NCI-H82 (cell line): Measurements from ENCODE around the gene FOXI1.

Experiments
- DNase-seq: peaks from one replicate; lab custom pipeline; 2025; lab: John Stamatoyannopoulos, UW

The FOXI1 gene

DNA sequence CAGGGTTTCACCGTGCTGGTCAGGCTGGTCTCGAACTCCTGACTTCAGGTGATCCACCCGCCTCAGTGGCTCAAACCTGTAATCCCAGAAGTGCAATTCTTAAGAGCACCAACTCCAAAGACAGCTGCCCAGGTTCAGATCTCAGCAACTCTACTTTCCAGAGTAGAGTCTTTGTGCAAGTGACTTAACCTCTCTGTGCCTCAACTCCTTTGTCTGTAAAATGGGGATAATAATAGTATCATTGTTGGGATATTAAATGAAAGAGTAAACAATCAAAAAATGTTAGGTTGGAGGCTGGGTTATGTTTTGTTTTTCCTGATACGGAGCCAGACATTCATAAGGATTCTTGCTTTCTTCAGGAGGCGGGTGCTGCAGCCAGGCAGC, 45.0 kb downstream of the FOXI1 start:
- DNase-seq: no peak

DNA sequence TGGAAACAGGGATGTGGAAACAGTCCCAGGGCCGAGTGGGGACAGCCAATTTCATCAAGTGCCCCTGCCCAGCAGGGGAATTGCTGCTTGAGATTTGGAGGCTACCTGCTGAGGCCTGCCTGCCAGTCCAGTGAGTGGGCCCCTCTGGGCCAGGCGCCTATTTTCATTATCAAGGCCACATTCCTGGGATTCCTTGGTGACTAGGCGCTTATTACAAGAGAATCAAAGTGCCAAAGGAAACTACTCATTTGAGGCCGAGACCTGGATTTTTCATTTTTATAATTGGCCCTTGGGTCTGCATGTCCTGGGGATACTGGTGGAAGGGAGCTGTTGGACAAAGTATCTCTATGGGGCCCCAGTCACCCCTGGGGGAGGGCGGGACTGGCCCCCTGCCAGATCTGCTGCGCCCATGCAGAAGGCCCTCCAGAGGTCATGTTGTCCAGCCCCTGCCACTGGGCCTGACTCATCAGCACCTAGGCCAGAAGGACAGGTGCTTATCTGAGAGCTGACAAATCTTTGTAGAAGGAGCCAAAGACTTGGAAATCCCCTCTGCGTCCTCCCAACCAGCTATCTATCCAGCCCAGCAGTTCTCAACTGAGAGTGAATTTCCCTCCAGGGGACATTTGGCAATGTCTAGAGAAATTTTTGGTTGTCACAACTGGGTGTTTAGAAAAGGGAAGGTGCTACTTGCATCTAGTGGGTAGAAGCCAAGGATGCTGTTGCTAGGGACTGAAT, 45.6 kb downstream of the FOXI1 start:
- no peak for DNase-seq

DNA sequence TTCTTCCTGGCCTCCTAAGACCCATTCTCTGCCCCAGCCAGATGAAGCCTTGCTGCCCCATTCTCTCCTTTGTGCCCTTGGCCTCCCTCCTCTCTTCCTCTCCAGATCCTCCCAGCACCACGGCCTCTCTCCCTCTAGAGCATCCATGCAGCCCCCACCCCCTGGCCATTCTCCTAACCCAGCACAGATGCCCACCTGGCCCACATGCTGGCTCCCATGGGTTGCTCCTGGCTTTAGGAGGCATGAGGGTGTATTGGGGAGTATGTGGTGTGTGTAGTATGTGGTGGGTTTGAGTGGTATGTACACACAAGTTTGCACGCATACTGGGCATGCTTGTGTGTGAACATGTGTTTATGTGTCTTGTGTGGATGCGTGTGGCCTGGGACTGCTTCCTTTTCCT, 47.1 kb downstream of the FOXI1 start:
- no peak for DNase-seq

DNA sequence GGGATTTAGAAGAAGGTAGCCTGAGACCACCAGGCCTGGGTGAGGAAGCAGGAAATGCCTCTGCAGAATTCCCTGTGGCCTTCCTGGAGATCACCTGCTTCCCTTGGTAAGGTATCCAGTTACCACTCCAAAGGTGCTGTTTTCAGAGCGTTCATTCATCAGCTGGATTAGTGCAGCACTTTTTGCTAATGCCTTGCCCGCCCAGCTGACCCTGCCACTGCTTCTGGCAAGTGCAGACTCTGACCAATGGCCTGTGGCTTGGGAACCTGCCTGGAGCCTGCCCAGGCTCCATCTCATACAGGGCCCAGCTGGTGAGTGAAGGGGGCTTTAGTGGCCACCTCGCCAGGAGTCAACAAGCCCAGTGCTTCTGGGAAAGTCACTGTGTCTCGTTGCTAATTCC, 48.6 kb downstream of the FOXI1 start:
- DNase-seq: peak; percentile 54

DNA sequence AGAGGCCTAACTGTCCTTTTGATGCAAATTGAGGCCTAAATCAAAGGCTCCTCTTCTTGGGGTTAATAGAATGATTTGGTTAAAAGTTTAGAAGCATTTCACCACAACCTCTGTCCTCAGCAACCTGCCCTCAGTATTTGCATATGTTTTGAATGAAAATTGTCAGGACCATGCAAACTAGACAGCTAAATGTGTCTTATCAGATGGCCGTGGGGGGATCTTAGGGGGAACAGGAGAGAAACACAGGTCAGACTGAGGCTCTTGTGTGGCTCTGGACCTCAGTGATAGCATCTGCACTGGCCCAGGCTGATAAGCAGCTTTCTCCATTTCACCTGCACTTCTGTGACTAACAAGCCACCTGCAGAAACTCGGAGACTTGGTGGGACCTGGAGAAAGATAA, 49.0 kb downstream of the FOXI1 start:
- no peak for DNase-seq

DNA sequence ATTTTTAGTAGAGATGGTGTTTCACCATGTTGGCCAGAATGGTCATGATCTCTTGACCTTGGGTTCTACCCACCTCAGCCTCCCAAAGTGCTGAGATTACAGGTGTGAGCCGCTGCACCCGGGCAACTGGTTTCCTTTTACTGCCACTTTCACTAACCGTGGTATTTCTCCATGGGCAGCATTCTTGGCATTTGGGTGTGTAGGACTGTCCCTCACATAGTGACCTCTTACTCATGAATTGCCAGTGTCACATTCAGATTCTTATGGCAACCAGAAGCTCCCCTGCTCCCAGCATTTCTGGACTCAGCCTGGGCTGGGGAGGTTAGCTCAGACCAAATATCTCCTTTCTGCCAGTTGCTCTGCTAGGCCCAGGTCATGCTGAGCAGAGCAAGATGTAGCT, 50.1 kb downstream of the FOXI1 start:
- no peak for DNase-seq

DNA sequence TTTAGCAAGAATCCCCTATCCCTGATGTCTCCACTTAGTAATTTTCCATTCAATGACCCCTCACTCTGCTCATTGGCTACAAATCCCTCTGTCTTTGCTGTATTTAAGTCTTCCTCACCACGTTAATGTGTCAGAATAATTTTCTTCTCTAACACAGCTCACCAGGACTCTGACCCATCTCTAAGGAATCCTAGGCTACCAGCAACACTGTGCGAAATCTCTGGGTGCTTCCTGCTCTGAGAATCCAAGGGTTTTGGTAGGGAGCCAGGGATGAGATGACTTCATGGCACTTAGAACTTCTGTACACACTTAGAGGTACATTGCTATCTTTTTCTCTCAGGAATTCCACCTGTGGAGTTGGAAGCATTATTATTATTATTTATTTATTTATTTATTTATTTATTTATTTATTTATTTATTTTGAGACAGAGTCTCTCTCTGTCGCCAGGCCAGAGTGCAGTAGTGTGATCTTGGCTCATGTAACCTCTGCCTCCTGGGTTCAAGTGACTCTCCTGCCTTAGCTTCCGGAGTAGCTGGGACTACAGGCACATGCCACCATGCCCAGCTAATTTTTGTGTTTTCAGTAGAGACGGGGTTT, 53.5 kb downstream of the FOXI1 start:
- no peak for DNase-seq
